Neural cell (in vitro differentiated cells): Measurements from ENCODE around the gene ETV6.

Experiments
- CTCF ChIP-seq: fragments of 450-650 bp; IDR thresholded peaks from 2 replicates; pipeline ENCODE4 v1.5.1; 2014; ENCODE audit warnings: antibody characterized with exemption, mild to moderate bottlenecking, moderate library complexity; ENCODE audit not compliant: poor library complexity, severe bottlenecking
- EP300 ChIP-seq: fragments of 450-650 bp; conservative IDR thresholded peaks from 2 replicates; pipeline ENCODE4 v1.6.1; 2014; ENCODE audit warnings: antibody characterized with exemption, mild to moderate bottlenecking, moderate library complexity; ENCODE audit not compliant: poor library complexity, severe bottlenecking
- EZH2 ChIP-seq: fragments of 200-600, 300-800 bp; shearing (Covaris generic), sonication (generic); IDR thresholded peaks from 2 replicates; pipeline ENCODE4 v1.6.1; 2014; ENCODE audit warnings: antibody characterized with exemption, low read length, borderline replicate concordance, mild to moderate bottlenecking; ENCODE audit not compliant: insufficient read depth, poor library complexity, severe bottlenecking
- POLR2AphosphoS5 ChIP-seq: IDR thresholded peaks from 2 replicates; pipeline ENCODE4 v1.6.1; 2012
- SMC3 ChIP-seq: fragments of 450-650 bp; conservative IDR thresholded peaks from 2 replicates; pipeline ENCODE4 v1.6.1; 2014; ENCODE audit warnings: antibody characterized with exemption, mild to moderate bottlenecking, moderate library complexity; ENCODE audit not compliant: poor library complexity

- TF ChIP-seq CTCF (no peak), EZH2 (no peak), POLR2AphosphoS5 (no peak), SMC3 (no peak), EP300 (no peak)
Observed at GRCh38 chr12:11710431-11710830, 61.0 kb downstream of the ETV6 start.
